ENCODE measurements around the gene TBX2.
A peak's percentile ranks its signal among the peaks of the same experiment; 100 is the strongest.

Gene TBX2

GRCh38 chr17:61388561-61389356, 10.9 kb upstream of the TBX2 start:
- no peak for DNase-seq

GRCh38 chr17:61389670-61390478, 9.8 kb upstream of the TBX2 start:
- DNase-seq = peak; percentile 34

GRCh38 chr17:61390479-61390791, 9.2 kb upstream of the TBX2 start:
- no peak for DNase-seq

GRCh38 chr17:61391595-61392291, 7.9 kb upstream of the TBX2 start:
- no peak for DNase-seq

- no peak for DNase-seq
These were observed 7.0 kb upstream of the TBX2 start for GRCh38 chr17:61392679-61393078.

- no peak for DNase-seq
These were observed 6.1 kb upstream of the TBX2 start for GRCh38 chr17:61393550-61393903.

GRCh38 chr17:61393904-61394629, 5.6 kb upstream of the TBX2 start:
- no peak for DNase-seq

GRCh38 chr17:61394630-61395408, 4.8 kb upstream of the TBX2 start:
- no peak for DNase-seq

- DNase-seq = no peak
These were observed 4.1 kb upstream of the TBX2 start for GRCh38 chr17:61395409-61395982.

- no peak for DNase-seq
These were observed 3.6 kb upstream of the TBX2 start for GRCh38 chr17:61395983-61396585.

- no peak for DNase-seq
These were observed 3.0 kb upstream of the TBX2 start for GRCh38 chr17:61396586-61397085.

- DNase-seq = no peak
These were observed 2.4 kb upstream of the TBX2 start for GRCh38 chr17:61397086-61397842.

GRCh38 chr17:61398721-61399130, 917 bp upstream of the TBX2 start:
- DNase-seq = no peak

GRCh38 chr17:61400066-61400716, 548 bp downstream of the TBX2 start:
- DNase-seq = no peak

GRCh38 chr17:61400717-61401388, 1.2 kb downstream of the TBX2 start:
- no peak for DNase-seq

- no peak for DNase-seq
These were observed 1.9 kb downstream of the TBX2 start for GRCh38 chr17:61401389-61402072.

GRCh38 chr17:61402073-61402541, 2.5 kb downstream of the TBX2 start:
- DNase-seq = no peak

- DNase-seq = no peak
These were observed 3.5 kb downstream of the TBX2 start for GRCh38 chr17:61402978-61403800.

All from activated CD4-positive, alpha-beta T cell treated with anti-CD3 and anti-CD28 coated beads, Interleukin-2, amount 50 U/mL, for 1 hour (primary cell).